ENCODE measurements around the gene RHBDF1. TPM values are rescaled to one million over a fixed set of nuclear protein-coding genes. Genes with fewer than 3 reads are reported as not detected.

Gene RHBDF1
- total RNA-seq, 1 donor from 2014 or later = 36.0 TPM

GRCh38 chr16:45454-45853, 27.0 kb downstream of the RHBDF1 start:
- no peak for DNase-seq (ENCODE audit: low read depth)
- H3K27me3 ChIP-seq (ENCODE audit: control insufficient read depth, insufficient read depth, low read length) = no peaks in the 10 kb centered on the region
- no peaks in the 10 kb centered on the region for H3K36me3 ChIP-seq (ENCODE audit: control insufficient read depth, insufficient read depth, low read length)
- H3K4me3 ChIP-seq (ENCODE audit: low read depth, low read length) = no peak overlapping the region
- no peak for TF ChIP-seq CTCF (IDR thresholded peaks at IDR 0.05; ENCODE audit: insufficient read depth, low read length, poor library complexity, severe bottlenecking)

GRCh38 chr16:44655-45054, 27.8 kb downstream of the RHBDF1 start:
- no peaks in the 10 kb centered on the region for H3K27me3 ChIP-seq (ENCODE audit: control insufficient read depth, insufficient read depth, low read length)
- DNase-seq (ENCODE audit: low read depth) = no peak
- H3K4me3 ChIP-seq (ENCODE audit: low read depth, low read length) = no peak overlapping the region
- H3K36me3 ChIP-seq (ENCODE audit: control insufficient read depth, insufficient read depth, low read length) = no peaks in the 10 kb centered on the region
- no peak for TF ChIP-seq CTCF (IDR thresholded peaks at IDR 0.05; ENCODE audit: insufficient read depth, low read length, poor library complexity, severe bottlenecking)

GRCh38 chr16:43294-43693, 29.1 kb downstream of the RHBDF1 start:
- no peak for TF ChIP-seq CTCF (IDR thresholded peaks at IDR 0.05; ENCODE audit: insufficient read depth, low read length, poor library complexity, severe bottlenecking)
- no peak for DNase-seq (ENCODE audit: low read depth)
- Histone ChIP-seq H3K27me3 (ENCODE audit: control insufficient read depth, insufficient read depth, low read length) (no peaks in the 10 kb centered on the region), H3K36me3 (ENCODE audit: control insufficient read depth, insufficient read depth, low read length) (no peaks in the 10 kb centered on the region), H3K4me3 (ENCODE audit: low read depth, low read length) (no peak overlapping the region)

GRCh38 chr16:42691-43090, 29.7 kb downstream of the RHBDF1 start:
- Histone ChIP-seq H3K27me3 (ENCODE audit: control insufficient read depth, insufficient read depth, low read length) (no peaks in the 10 kb centered on the region), H3K4me3 (ENCODE audit: low read depth, low read length) (no peak overlapping the region), H3K36me3 (ENCODE audit: control insufficient read depth, insufficient read depth, low read length) (no peaks in the 10 kb centered on the region)
- no peak for DNase-seq (ENCODE audit: low read depth)
- no peak for TF ChIP-seq CTCF (IDR thresholded peaks at IDR 0.05; ENCODE audit: insufficient read depth, low read length, poor library complexity, severe bottlenecking)

DNA sequence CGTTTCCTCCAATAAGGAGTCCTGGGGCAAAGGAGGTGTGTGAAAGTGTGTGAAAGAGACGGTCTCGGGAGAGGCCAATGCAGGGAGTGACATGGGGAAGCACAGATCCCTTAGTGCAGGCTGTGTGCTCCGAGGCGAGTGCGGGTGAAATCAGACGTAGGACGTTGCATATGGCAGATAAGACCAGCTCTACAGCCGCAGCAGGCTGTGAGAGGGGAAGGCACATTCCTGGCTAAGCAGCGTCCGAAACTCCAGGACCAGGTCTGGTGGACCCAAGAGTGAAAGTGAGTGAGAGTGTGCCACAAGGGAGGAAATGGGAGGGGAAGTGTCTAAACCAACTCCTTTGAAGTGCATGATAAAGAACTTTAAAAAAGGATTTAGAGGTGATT, 30.4 kb downstream of the RHBDF1 start:
- no peak overlapping the region for H3K4me3 ChIP-seq (ENCODE audit: low read depth, low read length)
- DNase-seq (ENCODE audit: low read depth) = no peak
- H3K27me3 ChIP-seq (ENCODE audit: control insufficient read depth, insufficient read depth, low read length) = no peaks in the 10 kb centered on the region
- H3K36me3 ChIP-seq (ENCODE audit: control insufficient read depth, insufficient read depth, low read length) = no peaks in the 10 kb centered on the region
- TF ChIP-seq CTCF (IDR thresholded peaks at IDR 0.05; ENCODE audit: insufficient read depth, low read length, poor library complexity, severe bottlenecking) = no peak

- TF ChIP-seq CTCF (IDR thresholded peaks at IDR 0.05; ENCODE audit: insufficient read depth, low read length, poor library complexity, severe bottlenecking) = no peak
- no peak overlapping the region for H3K4me3 ChIP-seq (ENCODE audit: low read depth, low read length)
- H3K27me3 ChIP-seq (ENCODE audit: control insufficient read depth, insufficient read depth, low read length) = no peaks in the 10 kb centered on the region
- H3K36me3 ChIP-seq (ENCODE audit: control insufficient read depth, insufficient read depth, low read length) = no peaks in the 10 kb centered on the region
- no peak for DNase-seq (ENCODE audit: low read depth)
Observed at GRCh38 chr16:41439-42068, 30.9 kb downstream of the RHBDF1 start.

Measured in kidney epithelial cell (primary cell).